Testis (tissue), 2 donors: Measurements from ENCODE around the gene EML2.

ENCODE experiments used
- CTCF ChIP-seq, 3 experiments: fragments of 450-650 bp in 2 of 3; fragments of 200-600 bp in 1 of 3; sonication (generic) in 1 of 3; IDR thresholded peaks; one replicate each; pipeline ENCODE4 v1.5.1; 2016 to 2019; ENCODE audit warnings: antibody characterized with exemption in 3 of 3, mild to moderate bottlenecking in 2 of 3, moderate library complexity in 1 of 3
- POLR2A ChIP-seq: fragments of 450-650 bp; IDR thresholded peaks from one replicate; pipeline ENCODE4 v1.6.1; 2017; ENCODE audit warnings: antibody characterized with exemption, mild to moderate bottlenecking, moderate library complexity

GRCh38 chr19:45564131-45564780 is 74.9 kb downstream of the EML2 start:
- TF ChIP-seq CTCF (IDR thresholded peaks at IDR 0.05) (no peak), POLR2A (no peak)
